Epithelial cell of proximal tubule (primary cell): ENCODE data around the gene AUTS2. TPM values are rescaled to one million over a fixed set of nuclear protein-coding genes. Genes with fewer than 3 reads are reported as not detected.

Experiments
- DNase-seq: peaks from one replicate; pipeline ENCODE4 v3.0.0-alpha.2; 2011; ENCODE audit warnings: low read depth
- H3K4me3 ChIP-seq: 2 replicates; pipeline ENCODE4 v1.5.1; 2011; ENCODE audit warnings: low read depth, mild to moderate bottlenecking, low read length
- total RNA-seq: library from RNA; depleted of rRNA; stranded (reverse); fragments of >200 nt; gene quantifications from 2 replicates; pipeline ENCODE4 v1.2.3, GENCODE V29; 2015
- TF ChIP-seq, protein P1 (sequence below): conservative IDR thresholded peaks from 2 replicates; pipeline ENCODE4 v1.5.1; 2012; ENCODE audit warnings: low read depth, mild to moderate bottlenecking, low read length

Gene AUTS2
- total RNA-seq, 1 donor from 2014 or later: 10.0 TPM

DNA sequence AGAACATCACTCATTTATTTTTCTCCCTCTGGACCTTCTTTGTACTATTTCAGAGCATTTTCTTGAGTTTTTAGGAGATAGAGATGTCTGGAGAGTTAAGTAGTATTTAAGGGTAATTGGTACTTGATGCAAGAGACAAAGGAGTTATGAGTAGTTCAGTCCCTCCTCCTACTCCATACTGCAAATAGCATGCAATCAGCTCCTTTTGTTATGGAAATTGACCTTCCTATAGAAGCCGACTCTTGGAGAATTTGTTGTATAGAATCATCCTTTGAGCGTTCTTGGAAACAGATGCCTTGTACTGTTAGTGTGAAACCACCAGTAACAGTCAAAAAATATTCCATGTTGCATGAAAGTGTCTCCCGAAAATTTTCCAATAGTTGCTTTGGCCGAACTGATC, 1105.5 kb downstream of the AUTS2 start:
- DNase-seq: no peak
- no peak overlapping the region for H3K4me3 ChIP-seq
- TF ChIP-seq, protein P1, sequence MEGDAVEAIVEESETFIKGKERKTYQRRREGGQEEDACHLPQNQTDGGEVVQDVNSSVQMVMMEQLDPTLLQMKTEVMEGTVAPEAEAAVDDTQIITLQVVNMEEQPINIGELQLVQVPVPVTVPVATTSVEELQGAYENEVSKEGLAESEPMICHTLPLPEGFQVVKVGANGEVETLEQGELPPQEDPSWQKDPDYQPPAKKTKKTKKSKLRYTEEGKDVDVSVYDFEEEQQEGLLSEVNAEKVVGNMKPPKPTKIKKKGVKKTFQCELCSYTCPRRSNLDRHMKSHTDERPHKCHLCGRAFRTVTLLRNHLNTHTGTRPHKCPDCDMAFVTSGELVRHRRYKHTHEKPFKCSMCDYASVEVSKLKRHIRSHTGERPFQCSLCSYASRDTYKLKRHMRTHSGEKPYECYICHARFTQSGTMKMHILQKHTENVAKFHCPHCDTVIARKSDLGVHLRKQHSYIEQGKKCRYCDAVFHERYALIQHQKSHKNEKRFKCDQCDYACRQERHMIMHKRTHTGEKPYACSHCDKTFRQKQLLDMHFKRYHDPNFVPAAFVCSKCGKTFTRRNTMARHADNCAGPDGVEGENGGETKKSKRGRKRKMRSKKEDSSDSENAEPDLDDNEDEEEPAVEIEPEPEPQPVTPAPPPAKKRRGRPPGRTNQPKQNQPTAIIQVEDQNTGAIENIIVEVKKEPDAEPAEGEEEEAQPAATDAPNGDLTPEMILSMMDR: no peak

DNA sequence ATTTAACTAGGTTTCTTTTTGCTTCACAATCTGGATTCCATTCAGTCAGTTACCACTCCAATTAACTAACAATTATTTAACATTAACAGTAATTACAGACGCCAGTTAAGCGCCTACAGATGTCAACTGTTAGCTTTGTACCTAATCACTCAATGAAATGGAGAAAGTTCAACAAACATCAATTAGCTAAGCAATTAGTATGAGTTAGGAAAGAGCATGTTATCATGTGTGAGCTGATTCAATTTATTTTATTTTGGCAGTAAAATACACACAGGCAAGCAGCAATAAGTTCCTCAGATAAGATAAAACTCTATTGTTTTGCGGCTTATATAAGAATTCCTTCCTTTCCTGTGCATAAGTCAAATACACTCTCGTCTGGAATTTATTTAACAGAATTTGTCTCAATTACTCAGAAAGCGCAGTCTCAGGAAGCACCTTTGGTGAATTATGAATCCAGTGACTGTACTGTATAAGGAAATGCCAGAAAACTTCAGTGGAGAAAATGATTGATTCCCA, 1106.6 kb downstream of the AUTS2 start:
- TF ChIP-seq, protein P1: no peak
- no peak for DNase-seq
- H3K4me3 ChIP-seq: no peak overlapping the region

DNA sequence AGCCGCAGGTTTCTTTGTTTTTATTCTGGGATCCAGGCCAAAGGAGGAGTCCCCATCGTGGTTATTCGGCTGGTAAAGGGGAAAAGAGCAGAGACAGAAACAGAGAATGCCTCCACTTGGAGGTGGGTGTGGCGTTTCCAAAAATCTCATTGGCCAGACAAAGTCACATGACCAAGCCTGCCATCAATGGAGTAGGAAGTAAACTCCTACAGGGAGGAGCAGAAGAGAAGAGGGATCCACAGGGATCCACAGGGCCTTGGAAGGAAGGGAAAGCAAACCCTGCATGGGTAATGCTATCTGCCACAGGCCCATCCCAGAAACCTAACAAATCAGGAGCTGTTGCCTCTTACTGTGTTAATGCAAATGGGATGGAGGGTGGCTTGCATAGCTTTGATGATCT, 1107.9 kb downstream of the AUTS2 start:
- H3K4me3 ChIP-seq: no peak overlapping the region
- no peak for DNase-seq
- TF ChIP-seq, protein P1: no peak

DNA sequence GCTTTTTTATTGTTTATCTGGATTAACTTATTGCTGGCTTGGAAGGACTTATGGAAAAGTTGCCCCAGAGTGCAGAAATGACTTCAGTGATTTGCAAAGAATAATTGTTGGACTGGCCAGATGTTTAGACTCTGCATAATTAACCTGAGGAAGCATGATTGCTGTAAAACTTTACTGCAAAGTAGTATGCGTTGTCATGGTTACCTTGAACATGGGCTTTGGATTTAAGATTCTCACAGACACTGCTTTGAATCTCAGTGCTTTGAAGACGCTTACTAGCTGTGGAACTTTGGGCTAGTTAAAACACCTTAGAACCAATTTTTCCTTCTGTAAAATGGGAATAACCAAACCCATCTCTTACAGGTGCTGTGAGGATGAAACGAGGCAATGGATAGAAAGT, 1108.4 kb downstream of the AUTS2 start:
- TF ChIP-seq, protein P1: no peak
- DNase-seq: no peak

DNA sequence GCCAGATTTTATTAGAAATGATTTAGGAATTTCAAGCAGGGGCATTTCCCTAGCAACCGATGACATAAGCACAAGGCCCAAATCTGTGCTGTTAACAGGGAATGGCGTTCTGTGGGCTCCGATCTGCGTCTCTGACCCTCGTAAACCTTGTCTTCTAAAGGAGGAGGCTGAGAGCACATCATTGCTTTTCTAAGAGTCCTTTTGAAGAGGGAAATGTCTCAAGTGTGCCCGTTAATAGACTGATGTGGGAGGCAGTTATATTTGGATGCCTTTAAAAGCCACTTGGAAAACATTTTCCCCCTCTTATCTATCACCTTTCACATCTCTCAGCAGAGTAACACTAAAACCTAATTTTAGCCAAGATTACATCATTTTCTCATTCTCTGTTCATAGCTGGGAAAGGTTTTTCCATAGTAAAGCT, 1109.6 kb downstream of the AUTS2 start:
- TF ChIP-seq, protein P1: no peak
- H3K4me3 ChIP-seq: no peak overlapping the region
- DNase-seq: no peak

More for the DNA sequence above, 1108.4 kb downstream of the AUTS2 start:
- H3K4me3 ChIP-seq: no peak overlapping the region

DNA sequence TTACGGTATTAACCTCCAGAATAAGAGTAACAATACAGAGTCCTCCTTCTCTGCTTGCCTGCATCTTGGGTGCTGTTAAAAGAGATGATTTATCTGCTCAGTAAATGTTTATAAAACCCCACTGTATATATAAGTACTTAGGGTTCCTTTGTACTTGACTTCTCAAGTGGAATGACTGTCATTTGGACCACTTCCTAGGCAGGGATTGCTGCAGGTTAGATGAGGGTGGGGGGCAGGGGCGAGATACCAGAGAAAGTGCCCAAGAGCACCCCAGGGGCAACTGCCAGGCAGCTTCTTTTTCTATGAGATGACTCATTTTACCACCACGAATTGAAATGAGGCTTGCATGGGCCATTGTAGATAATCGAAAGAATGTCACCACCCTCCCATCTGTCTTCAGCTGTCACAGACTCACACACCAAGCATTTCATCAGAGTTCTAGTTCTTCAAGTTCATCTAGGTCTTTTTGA, 1111.8 kb downstream of the AUTS2 start:
- peak; percentile 83 for DNase-seq
- no peak overlapping the region for H3K4me3 ChIP-seq
- TF ChIP-seq, protein P1: no peak

DNA sequence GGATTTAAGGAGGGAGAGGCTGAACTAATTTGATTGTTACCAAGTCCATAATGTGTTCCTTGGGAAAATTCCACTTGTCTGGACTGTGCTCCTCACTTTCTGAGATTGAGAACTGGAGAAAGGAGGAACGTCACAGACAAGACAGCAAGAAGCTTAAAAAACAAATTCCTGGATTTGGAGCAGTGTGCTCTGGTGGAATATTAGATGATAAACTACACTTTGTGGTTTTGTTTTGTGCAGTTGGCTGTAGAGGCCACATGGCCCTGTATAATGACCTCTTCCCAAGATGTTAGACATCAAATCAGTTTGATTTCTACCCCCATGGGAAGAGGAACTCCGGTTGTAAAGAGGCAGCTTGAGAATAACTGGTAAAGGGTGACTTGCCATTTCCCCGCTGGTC, 1112.4 kb downstream of the AUTS2 start:
- DNase-seq: no peak
- TF ChIP-seq, protein P1: no peak
- no peak overlapping the region for H3K4me3 ChIP-seq
